MM.1S (cell line): ENCODE measurements around the gene MYL6B.

ENCODE experiments used
- DNase-seq: peaks from one replicate; pipeline ENCODE4 v3.0.0-alpha.2; 2015
- H2AFZ ChIP-seq: fragments of 300-600 bp; sonication (generic); 2 replicates; pipeline ENCODE4 v1.6.0; 2016; ENCODE audit warnings: antibody characterized with exemption, low read length
- H3F3A ChIP-seq: fragments of 300-600 bp; sonication (generic); 2 replicates; pipeline ENCODE4 v1.6.1; 2016; ENCODE audit warnings: mild to moderate bottlenecking, antibody characterized with exemption, low read length, moderate library complexity, mixed read lengths; ENCODE audit not compliant: insufficient read depth
- H3K27ac ChIP-seq: fragments of 300-600 bp; sonication (generic); 2 replicates; pipeline ENCODE4 v1.5.1; 2016; ENCODE audit warnings: mild to moderate bottlenecking, low read length
- H3K27me3 ChIP-seq: fragments of 300-600 bp; sonication (generic); replicated peaks from 2 replicates; pipeline ENCODE4 v1.6.0; 2016; ENCODE audit warnings: low read length; ENCODE audit not compliant: insufficient read depth
- H3K36me3 ChIP-seq: fragments of 300-600 bp; sonication (generic); replicated peaks from 2 replicates; pipeline ENCODE4 v1.6.1; 2016; ENCODE audit warnings: mild to moderate bottlenecking, low read length, mixed read lengths; ENCODE audit not compliant: insufficient read depth
- H3K4me1 ChIP-seq: fragments of 300-600 bp; sonication (generic); 2 replicates; pipeline ENCODE4 v1.6.1; 2016; ENCODE audit warnings: low read length, mixed read lengths
- H3K4me2 ChIP-seq: fragments of 300-600 bp; sonication (generic); 2 replicates; pipeline ENCODE4 v1.6.0; 2016; ENCODE audit warnings: low read depth, low read length
- H3K4me3 ChIP-seq: fragments of 300-600 bp; sonication (generic); 2 replicates; pipeline ENCODE4 v1.5.1; 2016; ENCODE audit warnings: low read length, mixed read lengths
- H3K79me2 ChIP-seq: fragments of 300-600 bp; sonication (generic); 2 replicates; pipeline ENCODE4 v1.6.1; 2016; ENCODE audit warnings: mixed run types, low read length, mixed read lengths
- H3K9ac ChIP-seq: fragments of 300-600 bp; sonication (generic); 2 replicates; pipeline ENCODE4 v1.6.1; 2016; ENCODE audit warnings: low read length, mixed read lengths
- H3K9me2 ChIP-seq: fragments of 300-600 bp; sonication (generic); replicated peaks from 2 replicates; pipeline ENCODE4 v1.6.1; 2016; ENCODE audit warnings: mild to moderate bottlenecking, low read length, mixed read lengths; ENCODE audit not compliant: insufficient read depth
- H3K9me3 ChIP-seq: fragments of 300-600 bp; sonication (generic); replicated peaks from 2 replicates; pipeline ENCODE4 v1.6.1; 2016; ENCODE audit warnings: mild to moderate bottlenecking, low read length, mixed read lengths; ENCODE audit not compliant: insufficient read depth
- H4K20me1 ChIP-seq: fragments of 300-600 bp; sonication (generic); 2 replicates; pipeline ENCODE4 v1.6.1; 2016; ENCODE audit warnings: mild to moderate bottlenecking, low read length, moderate library complexity, mixed read lengths; ENCODE audit not compliant: insufficient read depth
- CTCF ChIP-seq: fragments of 300-600 bp; sonication (generic); IDR thresholded peaks from 2 replicates; pipeline ENCODE4 v1.5.1; 2016; ENCODE audit warnings: antibody characterized with exemption, low read length, mixed read lengths
- EZH2 ChIP-seq: fragments of 300-600 bp; sonication (generic); optimal IDR thresholded peaks from 2 replicates; pipeline ENCODE3; 2017; ENCODE audit warnings: low read depth, mild to moderate bottlenecking, antibody characterized with exemption, low read length, mixed read lengths
- EZH2phosphoT487 ChIP-seq: fragments of 300-600 bp; sonication (generic); IDR thresholded peaks from 2 replicates; pipeline ENCODE4 v1.6.1; 2018; ENCODE audit warnings: antibody characterized with exemption, low read length

The MYL6B gene

GRCh38 chr12:56152132-56152755 lies at the start of gene MYL6B:
MYL6B (plus strand) TSS chr12:56152587; CDS start chr12:56153919, 1,332 bp downstream.
- TF ChIP-seq EZH2 = no peak
- no peak for TF ChIP-seq EZH2phosphoT487
- TF ChIP-seq CTCF = no peak
- Histone ChIP-seq H3K4me3 (peak within 1 kb of the TSS; percentile 67), H4K20me1 (no peaks in the 10 kb centered on the region), H3K36me3 (no peaks in the 10 kb centered on the region), H3K4me1 (peaks cover 15% of the 10 kb centered on the region), H3K27ac (peak within 1 kb of the TSS; percentile 80), H3K9me2 (no peaks in the 10 kb centered on the region), H3K79me2 (peaks cover 13% of the 10 kb centered on the region), H3K9ac (peak within 1 kb of the TSS; percentile 81), H3K4me2 (peak within 1 kb of the TSS; percentile 97), H3K27me3 (no peaks in the 10 kb centered on the region), H3F3A (peaks cover 16% of the 10 kb centered on the region), H3K9me3 (no peaks in the 10 kb centered on the region), H2AFZ (peak within 1 kb of the TSS; percentile 86)
- peak; percentile 92 for DNase-seq

DNA sequence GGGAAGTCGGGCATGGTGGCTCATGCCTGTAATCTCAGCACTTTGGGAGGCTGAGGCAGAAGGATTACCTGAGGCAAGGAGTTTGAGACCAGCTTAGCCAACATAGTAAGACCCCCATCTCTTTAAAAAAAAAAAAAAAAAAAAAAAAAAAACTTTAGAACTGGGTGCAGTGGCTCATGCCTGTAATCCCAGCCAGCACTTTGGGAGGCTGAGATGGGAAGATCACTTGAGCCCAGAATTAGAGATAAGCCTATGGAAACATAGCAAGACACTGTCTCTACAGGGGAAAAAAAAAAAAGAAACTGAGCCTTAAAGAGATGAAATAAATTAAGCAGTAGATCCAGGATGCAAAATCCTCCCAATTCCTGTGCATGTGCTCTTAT lies 49.7 kb upstream of the MYL6B start:
- Histone ChIP-seq H3K4me2 (no peak overlapping the region), H3K27ac (no peak overlapping the region), H3K9me3 (no peaks in the 10 kb centered on the region), H3K4me3 (no peak overlapping the region), H3K27me3 (0 out of 2 replicates have a peak, but pooled peaks cover 5% of the 10 kb centered on the region), H4K20me1 (peaks cover 6% of the 10 kb centered on the region; the same call in 1 of the 2 replicates), H3K9ac (no peak overlapping the region), H3K79me2 (peaks cover 33% of the 10 kb centered on the region), H2AFZ (no peak overlapping the region), H3K4me1 (peaks cover 7% of the 10 kb centered on the region), H3K36me3 (peaks cover 11% of the 10 kb centered on the region), H3K9me2 (no peaks in the 10 kb centered on the region), H3F3A (0 out of 2 replicates have a peak, but pooled peaks cover 5% of the 10 kb centered on the region)
- TF ChIP-seq EZH2 (no peak), CTCF (no peak), EZH2phosphoT487 (no peak)
- no peak for DNase-seq

- no peaks in the 10 kb centered on the region for H3K9me2 ChIP-seq
- DNase-seq = no peak
- H3K4me1 ChIP-seq = peaks cover 7% of the 10 kb centered on the region
- peaks cover 15% of the 10 kb centered on the region for H3K36me3 ChIP-seq
- peaks cover 38% of the 10 kb centered on the region for H3K79me2 ChIP-seq
- H3K27ac ChIP-seq = no peak overlapping the region
- peak overlapping the region; percentile 78 for H3K4me3 ChIP-seq
- H3K27me3 ChIP-seq = 0 out of 2 replicates have a peak, but pooled peaks cover 5% of the 10 kb centered on the region
- peak overlapping the region; percentile 80; the same call in 1 of the 2 replicates for H2AFZ ChIP-seq
- peak overlapping the region; percentile 83; the same call in 1 of the 2 replicates for H3K9ac ChIP-seq
- H3K9me3 ChIP-seq = no peaks in the 10 kb centered on the region
- peak overlapping the region; percentile 79; the same call in 1 of the 2 replicates for H3K4me2 ChIP-seq
- H3F3A ChIP-seq = 0 out of 2 replicates have a peak, but pooled peaks cover 5% of the 10 kb centered on the region
- TF ChIP-seq EZH2phosphoT487 (no peak), EZH2 (no peak), CTCF (no peak)
- peaks cover 6% of the 10 kb centered on the region; the same call in 1 of the 2 replicates for H4K20me1 ChIP-seq
Observed at GRCh38 chr12:56103066-56103711, 49.2 kb upstream of the MYL6B start.
